GM19397 (cell line): ENCODE results near the gene RBP4.

Source experiments
- ATAC-seq: cut with Tn5 transposase; IDR thresholded peaks from one replicate; pipeline ENCODE4 v1.9.1; 2021; ENCODE audit warnings: mild to moderate bottlenecking, moderate library complexity; ENCODE audit not compliant: unreplicated experiment

The RBP4 gene

DNA sequence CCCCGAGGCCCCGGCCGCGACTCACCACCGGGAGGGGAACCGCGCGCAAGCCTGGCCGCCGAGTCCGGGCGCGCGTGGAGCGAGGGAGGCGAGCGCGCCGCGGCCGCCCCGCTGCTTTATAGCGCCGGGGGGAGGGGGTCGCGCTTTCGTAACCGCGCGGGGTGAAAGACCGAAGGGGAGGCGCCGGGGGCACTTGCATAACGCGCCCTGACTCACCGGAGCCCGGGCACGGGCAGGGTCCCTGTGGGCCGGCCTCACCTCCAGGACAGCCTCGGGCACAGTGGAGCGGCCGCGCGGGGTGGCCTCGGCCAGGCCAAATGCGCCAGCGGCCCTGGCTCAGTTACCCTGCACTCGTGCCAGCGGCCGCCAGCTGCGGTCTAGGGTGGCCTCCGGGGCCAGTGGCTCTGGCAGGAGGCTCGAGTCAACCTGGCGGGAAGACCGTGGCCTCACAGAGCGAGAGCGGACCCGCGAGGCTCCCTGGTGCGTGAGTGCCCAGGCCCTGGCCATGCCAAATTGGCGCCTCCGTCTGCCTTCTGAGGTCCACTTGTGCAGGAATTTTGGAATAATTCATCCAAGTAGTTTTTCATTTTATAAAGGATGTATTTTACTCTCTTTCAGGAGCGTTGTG lies at the start of gene RBP4:
RBP4 (minus strand) TSS at position 90 of the 628 bp plus-strand sequence. CDS start 207 bp downstream, outside the sequence.
- no peak for ATAC-seq

DNA sequence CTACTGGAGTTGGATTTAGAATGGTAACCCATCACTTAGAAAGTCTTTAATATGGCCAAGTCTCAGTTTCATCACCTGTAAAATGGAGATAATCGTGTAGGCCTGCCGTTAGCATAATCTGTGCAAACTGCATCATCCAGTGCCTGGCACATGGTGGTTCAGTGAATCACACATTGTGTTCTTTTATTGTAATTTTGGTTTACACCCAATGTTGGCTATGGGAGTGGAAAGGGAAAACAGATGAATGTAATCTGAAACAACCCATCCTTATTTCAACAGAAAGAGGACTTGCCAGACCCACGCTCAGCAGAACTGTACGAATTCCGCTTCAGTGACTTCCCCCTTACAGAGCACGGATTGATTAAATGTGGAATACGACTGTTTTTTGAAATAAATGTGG lies 38.8 kb upstream of the RBP4 start:
- ATAC-seq: no peak

DNA sequence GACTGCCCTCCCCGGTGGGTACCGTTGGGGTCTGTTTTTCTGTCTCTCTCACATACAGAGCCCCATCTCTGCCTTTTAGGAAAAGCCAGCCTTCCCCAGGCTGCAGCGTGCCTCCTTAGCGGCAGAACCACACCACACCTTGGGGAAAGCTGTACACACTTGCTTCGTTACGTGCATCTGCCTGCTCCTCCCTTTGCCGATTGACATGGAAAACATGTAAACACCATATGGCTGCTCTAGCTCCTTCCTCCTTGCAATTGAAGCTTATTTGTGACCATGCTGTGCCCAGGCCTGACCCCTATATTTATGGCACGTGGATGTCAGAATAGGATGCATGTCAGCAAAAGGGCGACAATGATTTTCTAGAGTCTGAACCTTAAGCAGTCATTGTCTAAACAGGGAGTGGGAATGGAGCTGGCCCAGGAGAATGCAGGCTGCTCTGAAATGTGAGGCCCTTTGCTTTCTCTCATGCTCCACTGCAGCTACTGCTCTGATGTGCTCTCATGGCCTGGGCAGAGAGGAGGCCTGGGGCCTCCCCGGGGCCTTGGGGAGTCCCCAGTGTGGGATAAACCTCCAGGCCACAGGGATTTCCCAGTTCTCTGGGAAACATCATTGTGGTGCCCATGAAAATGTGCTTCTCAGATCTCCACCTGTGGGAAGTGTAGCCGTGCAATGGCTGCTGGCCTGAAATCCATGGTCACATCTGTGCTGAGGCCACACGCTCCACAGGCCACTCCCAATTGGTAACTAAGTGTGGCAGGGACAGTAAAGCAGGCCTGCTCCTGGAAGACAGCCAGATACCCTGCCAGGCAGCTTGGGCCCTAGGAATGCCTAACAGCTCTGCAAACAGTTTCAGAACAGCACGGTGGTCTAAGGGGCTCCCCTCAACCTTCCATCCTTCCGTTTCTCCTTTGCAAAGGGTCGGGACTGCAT lies 29.9 kb upstream of the RBP4 start:
- no peak for ATAC-seq

DNA sequence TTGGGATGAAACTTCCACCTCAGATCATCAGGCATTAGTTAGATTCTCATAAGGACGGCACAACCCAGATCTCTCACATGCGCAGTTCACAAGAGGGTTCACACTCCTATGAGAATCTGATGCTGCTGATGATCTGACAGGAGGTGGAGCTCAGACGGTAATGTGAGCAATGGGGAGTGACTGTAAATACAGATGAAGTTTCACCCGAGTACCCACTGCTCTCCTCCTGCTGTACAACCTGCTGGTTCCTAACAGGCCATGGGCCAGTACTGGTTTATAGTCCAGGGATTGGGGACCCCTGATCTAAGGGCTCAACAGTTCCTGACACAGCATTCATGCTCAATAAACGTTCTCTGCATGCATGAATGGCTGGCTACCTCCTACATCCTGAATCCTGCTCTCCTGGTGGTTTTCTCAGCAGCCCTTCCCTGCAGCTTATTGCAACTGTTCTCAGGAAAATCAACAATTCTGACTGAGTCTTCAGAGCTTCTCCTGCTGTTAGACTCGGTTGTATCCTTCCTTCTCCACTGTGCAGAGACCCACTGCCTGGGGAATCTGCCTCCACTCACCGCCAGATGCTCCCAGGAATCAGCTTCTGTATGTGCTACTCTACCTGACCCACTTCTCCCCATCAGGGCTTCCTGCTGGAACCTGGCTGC lies 28.7 kb upstream of the RBP4 start:
- no peak for ATAC-seq

DNA sequence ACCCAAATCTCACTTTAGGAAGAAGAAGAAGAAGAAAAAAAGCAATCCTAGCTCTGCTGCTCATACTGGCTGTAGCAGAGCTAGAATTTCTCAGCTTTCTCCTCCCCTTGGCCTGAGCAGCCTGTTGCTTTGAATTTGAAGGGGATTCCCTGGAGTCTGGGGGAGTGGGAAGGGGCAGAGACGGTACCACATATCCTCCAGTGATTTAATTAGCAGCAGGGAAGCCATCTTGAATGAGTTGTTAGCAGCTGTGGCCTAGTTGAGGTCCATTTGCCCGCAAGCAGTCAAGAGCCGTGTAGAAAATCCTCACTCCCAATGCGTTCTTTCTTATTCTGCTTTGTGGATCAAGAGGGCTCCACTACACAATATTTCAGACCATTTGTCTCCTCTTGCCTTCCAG lies 27.8 kb upstream of the RBP4 start:
- no peak for ATAC-seq

DNA sequence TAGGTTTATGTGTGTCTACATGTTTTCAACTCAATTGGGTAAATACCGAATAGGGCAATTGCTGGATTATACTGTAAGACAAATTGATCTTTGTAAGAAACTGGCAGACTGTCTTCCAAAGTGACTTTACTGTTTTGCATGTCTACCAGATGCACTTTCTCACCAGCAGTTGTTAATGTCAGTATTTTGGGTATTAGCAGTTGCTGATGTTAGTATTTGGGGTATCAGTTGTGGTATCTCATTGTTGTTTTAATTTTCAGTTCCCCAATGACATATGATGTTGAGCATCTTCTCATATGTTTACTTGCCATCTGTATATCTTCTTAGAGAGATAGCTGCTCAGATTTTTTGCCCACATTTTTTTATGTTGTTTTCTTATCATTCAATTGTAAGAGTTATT lies 21.9 kb upstream of the RBP4 start:
- no peak for ATAC-seq

DNA sequence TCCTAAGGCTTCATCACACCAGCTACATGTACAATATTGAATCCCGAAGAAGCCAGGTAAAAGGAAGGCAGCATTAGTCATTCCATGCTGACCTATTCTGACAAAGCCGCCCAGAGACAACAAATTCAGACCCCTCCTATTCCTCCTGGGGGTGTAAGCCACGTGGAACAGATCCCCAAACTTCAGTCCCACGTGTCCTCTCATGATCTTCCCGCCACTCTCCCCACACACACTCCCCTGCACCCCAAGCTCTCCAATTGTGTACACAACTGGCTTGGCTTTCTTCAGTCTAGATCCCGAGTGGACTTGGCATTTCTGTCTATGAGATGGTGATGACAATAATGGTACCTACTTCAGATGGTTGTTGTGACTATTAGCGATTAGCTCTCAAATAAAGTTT lies 19.9 kb upstream of the RBP4 start:
- no peak for ATAC-seq

DNA sequence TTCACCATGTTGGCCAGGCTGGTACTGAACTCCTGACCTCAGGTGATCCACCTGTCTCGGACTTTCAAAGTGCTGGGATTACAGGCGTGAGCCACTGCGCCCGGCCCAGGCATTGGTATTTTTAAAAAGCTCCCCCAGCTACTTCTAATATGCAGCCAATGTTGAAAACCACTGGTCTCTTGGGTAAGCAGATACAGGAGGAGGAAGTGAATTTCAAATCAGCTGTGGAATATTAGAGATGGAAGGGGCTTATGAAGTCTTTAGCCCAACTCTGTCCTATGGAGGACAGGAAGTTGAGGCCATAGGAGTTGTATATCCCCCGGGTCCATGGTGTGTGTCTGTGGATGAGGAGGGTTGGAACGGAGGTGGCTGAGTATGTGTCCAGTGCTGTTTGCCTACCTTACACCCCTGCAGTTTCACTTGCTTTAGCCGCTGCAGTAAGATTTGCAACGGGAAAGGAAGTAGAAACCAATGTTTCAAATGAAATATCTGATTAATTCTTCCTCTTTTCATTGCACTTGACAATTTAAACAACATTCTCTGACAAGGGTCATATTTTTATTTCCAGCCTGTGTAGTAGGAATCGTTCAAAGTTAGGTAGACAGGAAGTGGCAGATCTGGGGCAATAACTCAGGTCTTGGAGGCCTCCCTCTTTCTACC lies 14.7 kb upstream of the RBP4 start:
- no peak for ATAC-seq

DNA sequence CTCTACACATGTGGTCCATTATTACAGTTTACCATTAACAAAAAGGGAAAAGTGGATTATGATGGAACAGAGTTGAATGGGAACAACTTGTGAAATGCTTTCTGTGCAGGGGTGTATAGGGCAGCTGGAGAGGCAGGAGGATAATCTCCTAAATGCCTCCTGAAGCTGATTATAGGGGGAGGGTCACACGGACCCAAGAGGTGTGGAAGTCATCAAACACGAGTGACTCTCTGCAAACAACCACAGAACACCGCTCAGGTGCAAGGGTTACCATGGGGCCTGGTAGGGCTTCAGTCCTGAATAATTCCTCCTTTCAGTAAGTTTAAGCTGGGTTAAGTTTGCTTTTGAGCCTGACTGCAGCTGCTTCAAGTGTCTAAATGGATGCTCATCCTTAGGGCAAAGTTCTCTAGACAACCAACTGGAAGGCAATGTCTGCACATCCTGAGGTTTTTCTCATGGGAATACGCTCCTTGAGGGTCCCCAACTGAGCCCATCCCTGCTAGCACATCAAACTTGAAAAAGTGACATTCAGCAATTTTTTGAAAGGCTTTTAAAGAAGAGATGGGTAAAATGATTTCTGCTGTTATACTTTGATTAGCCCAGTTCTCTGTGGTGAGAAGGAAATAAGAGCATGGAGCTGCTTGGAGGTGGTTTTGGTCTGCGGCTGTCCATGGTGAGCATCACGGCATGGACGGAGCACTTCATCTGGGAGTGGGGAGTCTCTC lies 13.2 kb upstream of the RBP4 start:
- no peak for ATAC-seq

DNA sequence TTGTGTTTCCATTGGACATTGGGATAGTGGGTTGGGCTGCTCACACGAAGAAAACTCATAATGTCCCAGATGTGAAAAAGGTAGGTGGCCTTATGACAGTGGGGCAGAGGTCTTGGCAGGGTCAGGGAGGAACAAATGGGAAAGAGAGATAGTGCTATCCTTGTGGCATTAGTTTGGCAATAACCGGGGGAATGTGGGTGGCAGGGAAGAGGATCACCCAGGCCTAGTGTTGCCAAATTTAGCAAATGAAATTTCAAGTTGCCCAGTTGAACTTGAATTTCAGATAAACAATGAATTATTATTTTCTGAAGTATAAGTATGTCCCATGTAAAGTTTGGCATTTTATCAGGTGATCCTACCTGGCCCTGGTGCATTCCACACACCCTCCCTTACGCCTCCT lies 12.1 kb upstream of the RBP4 start:
- ATAC-seq: no peak

- no peak for ATAC-seq
These were observed 11.3 kb upstream of the RBP4 start, which contains the start of gene PDE6C for GRCh38 chr10:93612311-93612710. Gene PDE6C (plus strand): TSS chr10:93612537. CDS start chr10:93612726, 189 bp downstream.

GRCh38 chr10:93608421-93608820 lies 7.4 kb upstream of the RBP4 start:
- ATAC-seq: no peak

GRCh38 chr10:93604146-93604545 lies 3.1 kb upstream of the RBP4 start:
- ATAC-seq: no peak

DNA sequence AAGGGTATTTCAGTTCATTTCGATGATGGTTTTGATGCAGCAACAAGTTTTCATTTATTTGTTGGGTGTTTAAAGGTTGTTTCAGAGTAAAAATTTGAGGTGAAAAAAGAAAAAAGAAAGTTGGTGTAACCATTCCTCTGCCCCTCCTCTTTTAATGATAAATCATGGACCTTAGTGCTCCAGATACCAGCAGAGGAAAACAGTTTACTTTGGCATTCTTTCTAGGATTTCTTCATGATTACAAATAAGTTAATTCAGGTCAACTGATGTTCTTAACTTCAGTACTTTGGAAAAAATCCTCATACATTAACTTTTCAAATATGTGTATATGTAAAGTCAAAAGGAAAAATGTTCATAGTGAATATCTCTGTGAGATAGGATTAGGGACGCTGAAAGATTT lies 2.0 kb upstream of the RBP4 start:
- ATAC-seq: no peak

DNA sequence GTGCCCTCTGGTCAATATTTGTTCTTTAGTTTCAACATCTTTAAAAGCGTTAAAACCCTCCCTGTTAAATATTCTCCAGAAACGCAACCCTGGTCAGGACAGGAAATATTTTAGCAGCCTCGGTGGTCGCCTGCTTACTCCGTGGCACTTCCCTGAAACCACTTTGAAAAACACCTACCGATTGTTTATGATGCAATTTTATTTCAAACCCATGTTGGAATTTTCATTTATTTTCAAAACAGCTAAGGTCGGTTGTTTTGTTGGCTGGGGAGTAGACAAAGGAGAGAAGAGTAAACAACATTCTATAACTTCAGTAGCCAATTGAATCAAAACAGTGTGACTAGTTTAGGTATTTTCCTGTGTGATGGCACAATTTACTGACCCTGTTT lies 733 bp upstream of the RBP4 start:
- no peak for ATAC-seq

- no peak for ATAC-seq
These were observed 439 bp downstream of the RBP4 start for GRCh38 chr10:93600446-93601145.

- no peak for ATAC-seq
These were observed 1.3 kb downstream of the RBP4 start for GRCh38 chr10:93599778-93600177.

GRCh38 chr10:93599335-93599734 lies 1.7 kb downstream of the RBP4 start:
- ATAC-seq: no peak

- ATAC-seq: no peak
These were observed 2.9 kb downstream of the RBP4 start for GRCh38 chr10:93598157-93598556.

DNA sequence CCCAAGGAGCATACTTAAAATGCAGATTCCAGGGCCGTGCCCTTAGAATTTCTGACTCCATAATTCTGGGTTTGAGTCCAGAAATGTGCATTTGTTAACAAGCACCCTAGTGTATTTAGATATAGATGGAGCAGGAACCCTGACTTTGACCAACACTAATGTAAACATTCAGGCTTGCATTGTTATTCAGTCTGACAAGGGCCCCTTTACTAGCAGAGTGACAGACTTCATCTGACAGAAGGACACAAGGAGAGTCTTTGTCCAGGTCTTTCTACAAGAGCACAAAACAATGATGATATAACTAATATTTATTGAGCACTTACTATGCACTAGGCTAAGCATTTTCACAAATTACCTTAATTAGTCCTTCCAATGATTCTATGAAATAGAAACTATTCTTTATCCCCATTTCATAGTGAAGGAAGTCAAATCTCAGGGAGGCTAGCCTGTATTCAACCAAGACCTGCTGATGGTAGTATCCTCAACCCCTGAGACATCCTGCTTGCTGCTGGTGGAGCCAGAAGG lies 3.9 kb downstream of the RBP4 start:
- ATAC-seq: no peak
